Measurements from ENCODE around the gene METTL16.

GRCh38 chr17:2399572-2400473 lies 111.9 kb downstream of the METTL16 start:
- TF ChIP-seq CTCF (IDR thresholded peaks at IDR 0.05; ENCODE audit: poor library complexity), result no peak
- no peak for TF ChIP-seq EZH2phosphoT487 (IDR thresholded peaks at IDR 0.05; ENCODE audit: low read depth, severe bottlenecking, unreplicated experiment)
- TF ChIP-seq EZH2 (IDR thresholded peaks at IDR 0.05; ENCODE audit: borderline replicate concordance), result no peak
